Panc1 (cell line): ENCODE data around the gene HERC4. TPM values are rescaled to one million over a fixed set of nuclear protein-coding genes. Genes with fewer than 3 reads are reported as not detected.

Experiments used
- ATAC-seq: fragments of 200-7000 bp; cut with Tn5 transposase; 2 replicates; pipeline ENCODE4 v1.9.1; 2020; ENCODE audit warnings: mild to moderate bottlenecking, moderate library complexity
- BruUV-seq: library from RNA; stranded (reverse); fragments of 400-500 nt; replicated peaks from 2 replicates; lab custom pipeline; 2021; lab: Mats Ljungman, UMichigan
- CTCF ChIA-PET: fragments of 300-600 bp; sonication (Branson Sonifier 250); formaldehyde crosslinking; loops from one replicate; lab custom pipeline; 2022; ENCODE audit warnings: antibody characterized with exemption; lab: Charles Lee
- POLR2A ChIA-PET: fragments of 300-600 bp; sonication (Branson Sonifier 250); formaldehyde crosslinking; loops from one replicate; lab custom pipeline; 2022; ENCODE audit warnings: antibody characterized with exemption; lab: Charles Lee
- DNase-seq: peaks from one replicate; pipeline ENCODE4 v3.0.0-alpha.2; 2010; ENCODE audit warnings: low read depth, low spot score
- H3K27ac ChIP-seq: 2 replicates; pipeline ENCODE4 v1.5.1; 2011; ENCODE audit warnings: mild to moderate bottlenecking, low read length, inconsistent platforms
- H3K27me3 ChIP-seq: fragments of 200-500 bp; sonication (Bioruptor generic); 2 replicates; pipeline ENCODE4 v1.6.0; 2014; ENCODE audit warnings: low read length, inconsistent platforms; ENCODE audit not compliant: control insufficient read depth, insufficient read depth
- H3K36me3 ChIP-seq: fragments of 200-500 bp; sonication (Bioruptor generic); 2 replicates; pipeline ENCODE4 v1.5.1; 2014; ENCODE audit warnings: inconsistent platforms, mild to moderate bottlenecking, low read length, moderate library complexity; ENCODE audit not compliant: control insufficient read depth, insufficient read depth
- H3K4me1 ChIP-seq: 2 replicates; pipeline ENCODE4 v1.5.1; 2011; ENCODE audit warnings: inconsistent platforms, mild to moderate bottlenecking, low read length, moderate library complexity; ENCODE audit not compliant: control insufficient read depth, insufficient read depth
- H3K4me3 ChIP-seq, 2 experiments: 2 replicates each; pipeline ENCODE4 v1.5.1; 2011 to 2012; ENCODE audit warnings: low read depth in 2 of 2, low read length in 2 of 2, mild to moderate bottlenecking in 2 of 2, inconsistent platforms in 1 of 2, moderate library complexity in 1 of 2
- H3K9me3 ChIP-seq: fragments of 200-500 bp; sonication (Bioruptor generic); 2 replicates; pipeline ENCODE4 v1.5.1; 2014; ENCODE audit warnings: low read depth, mild to moderate bottlenecking, inconsistent platforms, low read length, moderate library complexity; ENCODE audit not compliant: control insufficient read depth, insufficient read depth
- POLR2AphosphoS5 ChIP-seq: IDR thresholded peaks from 2 replicates; pipeline ENCODE4 v1.6.1; 2012; ENCODE audit warnings: mild to moderate bottlenecking, low read depth, low read length, moderate library complexity
- SIN3A ChIP-seq: IDR thresholded peaks from 2 replicates; pipeline ENCODE4 v1.6.1; 2012; ENCODE audit warnings: low read depth, mild to moderate bottlenecking, low read length, moderate library complexity, borderline replicate concordance; ENCODE audit not compliant: insufficient read depth
- TCF7L2 ChIP-seq: IDR thresholded peaks from 2 replicates; pipeline ENCODE4 v1.6.1; 2011; ENCODE audit warnings: mild to moderate bottlenecking, low read depth, low read length, inconsistent platforms
- in situ Hi-C: cut with HindIII; loops from 2 replicates; pipeline ENCODE4 v1.10.0; 2016; ENCODE audit warnings: low sequenced_read_pairs, low pct_unique_long_range_greater_than_20kb
- intact Hi-C: fragments of 100-400 bp; cut with micrococcal nuclease; formaldehyde crosslinking; loops from one replicate; pipeline ENCODE4 v1.10.0; 2022; ENCODE audit not compliant: unreplicated experiment
- total RNA-seq: library from RNA; stranded (reverse); gene quantifications from one replicate; pipeline ENCODE4 v1.2.1, GENCODE V29; 2021; ENCODE audit not compliant: unreplicated experiment
- TF ChIP-seq, protein P1 (sequence below), 2 experiments: IDR thresholded peaks; 2 replicates each; pipeline ENCODE4 v1.6.1; 2011 to 2012; ENCODE audit warnings: low read depth in 2 of 2, control low read depth in 1 of 2, low read length in 1 of 2, mild to moderate bottlenecking in 1 of 2, moderate library complexity in 1 of 2; ENCODE audit not compliant: insufficient read depth in 1 of 2
- TF ChIP-seq, protein P2 (sequence below): fragments of 450-650 bp; IDR thresholded peaks from 2 replicates; pipeline ENCODE4 v1.5.1; 2017; ENCODE audit warnings: mild to moderate bottlenecking

Gene HERC4
- total RNA-seq, 1 experiment from 2014 or later, result 119 TPM

DNA sequence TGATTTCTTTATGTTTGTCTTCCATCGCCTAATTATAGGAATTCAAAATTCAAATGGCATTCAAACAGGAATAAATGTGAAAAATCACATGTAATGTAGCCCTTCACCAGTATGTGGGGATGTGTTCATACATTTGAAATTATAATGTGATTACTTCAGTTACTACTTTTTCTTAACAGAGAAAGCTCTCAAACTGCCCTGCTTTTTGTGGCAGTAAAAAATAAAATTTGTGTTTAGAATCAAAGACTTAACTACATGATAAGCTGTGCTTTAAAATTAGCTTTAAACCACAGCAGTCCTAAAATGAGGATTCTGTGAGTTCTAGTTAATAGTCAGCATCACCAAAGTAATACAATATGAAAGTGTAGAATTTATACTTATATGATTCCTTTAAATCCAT, 7.8 kb upstream of the HERC4 start:
- TF ChIP-seq POLR2AphosphoS5, result no peak; the same call in 1 of the 2 replicates
- no peak for TF ChIP-seq SIN3A
- TF ChIP-seq TCF7L2, result no peak
- TF ChIP-seq, protein P1, sequence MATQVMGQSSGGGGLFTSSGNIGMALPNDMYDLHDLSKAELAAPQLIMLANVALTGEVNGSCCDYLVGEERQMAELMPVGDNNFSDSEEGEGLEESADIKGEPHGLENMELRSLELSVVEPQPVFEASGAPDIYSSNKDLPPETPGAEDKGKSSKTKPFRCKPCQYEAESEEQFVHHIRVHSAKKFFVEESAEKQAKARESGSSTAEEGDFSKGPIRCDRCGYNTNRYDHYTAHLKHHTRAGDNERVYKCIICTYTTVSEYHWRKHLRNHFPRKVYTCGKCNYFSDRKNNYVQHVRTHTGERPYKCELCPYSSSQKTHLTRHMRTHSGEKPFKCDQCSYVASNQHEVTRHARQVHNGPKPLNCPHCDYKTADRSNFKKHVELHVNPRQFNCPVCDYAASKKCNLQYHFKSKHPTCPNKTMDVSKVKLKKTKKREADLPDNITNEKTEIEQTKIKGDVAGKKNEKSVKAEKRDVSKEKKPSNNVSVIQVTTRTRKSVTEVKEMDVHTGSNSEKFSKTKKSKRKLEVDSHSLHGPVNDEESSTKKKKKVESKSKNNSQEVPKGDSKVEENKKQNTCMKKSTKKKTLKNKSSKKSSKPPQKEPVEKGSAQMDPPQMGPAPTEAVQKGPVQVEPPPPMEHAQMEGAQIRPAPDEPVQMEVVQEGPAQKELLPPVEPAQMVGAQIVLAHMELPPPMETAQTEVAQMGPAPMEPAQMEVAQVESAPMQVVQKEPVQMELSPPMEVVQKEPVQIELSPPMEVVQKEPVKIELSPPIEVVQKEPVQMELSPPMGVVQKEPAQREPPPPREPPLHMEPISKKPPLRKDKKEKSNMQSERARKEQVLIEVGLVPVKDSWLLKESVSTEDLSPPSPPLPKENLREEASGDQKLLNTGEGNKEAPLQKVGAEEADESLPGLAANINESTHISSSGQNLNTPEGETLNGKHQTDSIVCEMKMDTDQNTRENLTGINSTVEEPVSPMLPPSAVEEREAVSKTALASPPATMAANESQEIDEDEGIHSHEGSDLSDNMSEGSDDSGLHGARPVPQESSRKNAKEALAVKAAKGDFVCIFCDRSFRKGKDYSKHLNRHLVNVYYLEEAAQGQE (IDR thresholded peaks at IDR 0.05; ENCODE audit: insufficient read depth in 1 of 2, low read depth in 2 of 2, low read length in 1 of 2), result peak in 1 of 2 experiments; percentile 30; a peak in 1 of 4 replicates
- TF ChIP-seq, protein P2, sequence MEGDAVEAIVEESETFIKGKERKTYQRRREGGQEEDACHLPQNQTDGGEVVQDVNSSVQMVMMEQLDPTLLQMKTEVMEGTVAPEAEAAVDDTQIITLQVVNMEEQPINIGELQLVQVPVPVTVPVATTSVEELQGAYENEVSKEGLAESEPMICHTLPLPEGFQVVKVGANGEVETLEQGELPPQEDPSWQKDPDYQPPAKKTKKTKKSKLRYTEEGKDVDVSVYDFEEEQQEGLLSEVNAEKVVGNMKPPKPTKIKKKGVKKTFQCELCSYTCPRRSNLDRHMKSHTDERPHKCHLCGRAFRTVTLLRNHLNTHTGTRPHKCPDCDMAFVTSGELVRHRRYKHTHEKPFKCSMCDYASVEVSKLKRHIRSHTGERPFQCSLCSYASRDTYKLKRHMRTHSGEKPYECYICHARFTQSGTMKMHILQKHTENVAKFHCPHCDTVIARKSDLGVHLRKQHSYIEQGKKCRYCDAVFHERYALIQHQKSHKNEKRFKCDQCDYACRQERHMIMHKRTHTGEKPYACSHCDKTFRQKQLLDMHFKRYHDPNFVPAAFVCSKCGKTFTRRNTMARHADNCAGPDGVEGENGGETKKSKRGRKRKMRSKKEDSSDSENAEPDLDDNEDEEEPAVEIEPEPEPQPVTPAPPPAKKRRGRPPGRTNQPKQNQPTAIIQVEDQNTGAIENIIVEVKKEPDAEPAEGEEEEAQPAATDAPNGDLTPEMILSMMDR, result peak; percentile 75; the same call in 1 of the 2 replicates
- Histone ChIP-seq H3K27ac (peak overlapping the region; percentile 100), H3K4me3 (no peak overlapping the region), H3K36me3 (no peaks in the 10 kb centered on the region), H3K27me3 (no peaks in the 10 kb centered on the region), H3K9me3 (no peaks in the 10 kb centered on the region), H3K4me1 (peaks cover 73% of the 10 kb centered on the region)
- POLR2A ChIA-PET, result interaction anchor here (0.6 kb wide), 1 partner anchor 218 kb away, joined by 3 read pairs; no protein-coding TSS in a partner anchor
- CTCF ChIA-PET, result interaction anchor here (1.0 to 2.6 kb wide), 3 partner anchors 28 to 219 kb away, joined by 4 to 47 read pairs (median 4); no protein-coding TSS in a partner anchor
- DNase-seq (no peak), ATAC-seq (peak; percentile 61)
- BruUV-seq, result no TSS peak
- intact Hi-C loops (loop anchor here (1.0 to 10.0 kb wide), 3 partner anchors 73 to 222 kb away; no protein-coding TSS in a partner anchor), in situ Hi-C loops (no loop called here)

DNA sequence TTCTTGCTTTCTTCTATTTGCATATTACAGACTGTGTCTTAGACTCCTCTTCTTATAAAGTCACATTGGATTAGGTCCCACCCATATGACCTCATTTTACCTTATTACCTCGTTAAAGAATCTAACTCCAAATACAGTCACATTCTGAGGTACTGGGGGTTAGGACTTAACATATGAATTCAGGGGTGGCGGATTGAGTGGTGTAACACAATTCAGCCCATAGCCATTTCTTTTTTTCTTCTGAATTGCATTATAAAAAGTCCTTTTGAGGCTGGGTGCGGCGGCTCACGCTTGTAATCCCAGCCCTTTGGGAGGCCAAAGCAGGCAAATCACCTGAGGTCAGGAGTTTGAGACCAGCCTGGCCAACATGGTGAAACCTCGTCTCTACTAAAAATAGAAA, 6.8 kb upstream of the HERC4 start:
- CTCF ChIA-PET, result no interaction called here
- POLR2A ChIA-PET, result no interaction called here
- ATAC-seq (no peak), DNase-seq (no peak)
- Histone ChIP-seq H3K36me3 (no peaks in the 10 kb centered on the region), H3K27ac (peak overlapping the region; percentile 100), H3K27me3 (no peaks in the 10 kb centered on the region), H3K9me3 (no peaks in the 10 kb centered on the region), H3K4me3 (no peak overlapping the region), H3K4me1 (peaks cover 67% of the 10 kb centered on the region)
- no TSS peak for BruUV-seq
- TF ChIP-seq, protein P1 (IDR thresholded peaks at IDR 0.05; ENCODE audit: insufficient read depth in 1 of 2, low read depth in 2 of 2, low read length in 1 of 2), result no peak
- TF ChIP-seq TCF7L2 (no peak), POLR2AphosphoS5 (no peak), SIN3A (no peak)
- TF ChIP-seq, protein P2, result no peak
- intact Hi-C loops, result loop anchor here (2.0 to 10.0 kb wide), 2 partner anchors 127 to 223 kb away; no protein-coding TSS in a partner anchor
- in situ Hi-C loops, result no loop called here
